Stomach (tissue), 4 donors: Measurements from ENCODE around the gene CLIC5.

Experiments used
- CTCF ChIP-seq, 7 experiments: fragments of 450-650 bp in 4 of 7; fragments of 200-600 bp in 3 of 7; sonication (generic) in 3 of 7; IDR thresholded peaks; one replicate each; pipeline ENCODE4 v1.5.1; 2016 to 2019; ENCODE audit warnings: antibody characterized with exemption in 7 of 7, control low read depth in 2 of 7, mild to moderate bottlenecking in 1 of 7
- EP300 ChIP-seq: sonication (generic); formaldehyde crosslinking; IDR thresholded peaks from one replicate; pipeline ENCODE4 v1.6.1; 2017; ENCODE audit warnings: antibody characterized with exemption
- POLR2A ChIP-seq, 4 donors: fragments of 450-650 bp; IDR thresholded peaks; one replicate each; pipeline ENCODE4 v1.6.1; 2016; ENCODE audit warnings: antibody characterized with exemption in 4 of 4, control low read depth in 2 of 4, mild to moderate bottlenecking in 1 of 4, moderate library complexity in 1 of 4

- TF ChIP-seq POLR2A (IDR thresholded peaks at IDR 0.05) (no peak), CTCF (IDR thresholded peaks at IDR 0.05) (no peak), EP300 (no peak)
Measured at GRCh38 chr6:45961125-45961524, 54.5 kb downstream of the CLIC5 start.
